Suppressor macrophage treated with lipopolysaccharide for 4 hours (primary cell): ENCODE results near the gene MACROD1.
A peak's percentile ranks its signal among the peaks of the same experiment; 100 is the strongest.

Experiments
- DNase-seq: peaks from one replicate; pipeline ENCODE4 v3.0.0-alpha.2; 2020

Gene MACROD1

DNA sequence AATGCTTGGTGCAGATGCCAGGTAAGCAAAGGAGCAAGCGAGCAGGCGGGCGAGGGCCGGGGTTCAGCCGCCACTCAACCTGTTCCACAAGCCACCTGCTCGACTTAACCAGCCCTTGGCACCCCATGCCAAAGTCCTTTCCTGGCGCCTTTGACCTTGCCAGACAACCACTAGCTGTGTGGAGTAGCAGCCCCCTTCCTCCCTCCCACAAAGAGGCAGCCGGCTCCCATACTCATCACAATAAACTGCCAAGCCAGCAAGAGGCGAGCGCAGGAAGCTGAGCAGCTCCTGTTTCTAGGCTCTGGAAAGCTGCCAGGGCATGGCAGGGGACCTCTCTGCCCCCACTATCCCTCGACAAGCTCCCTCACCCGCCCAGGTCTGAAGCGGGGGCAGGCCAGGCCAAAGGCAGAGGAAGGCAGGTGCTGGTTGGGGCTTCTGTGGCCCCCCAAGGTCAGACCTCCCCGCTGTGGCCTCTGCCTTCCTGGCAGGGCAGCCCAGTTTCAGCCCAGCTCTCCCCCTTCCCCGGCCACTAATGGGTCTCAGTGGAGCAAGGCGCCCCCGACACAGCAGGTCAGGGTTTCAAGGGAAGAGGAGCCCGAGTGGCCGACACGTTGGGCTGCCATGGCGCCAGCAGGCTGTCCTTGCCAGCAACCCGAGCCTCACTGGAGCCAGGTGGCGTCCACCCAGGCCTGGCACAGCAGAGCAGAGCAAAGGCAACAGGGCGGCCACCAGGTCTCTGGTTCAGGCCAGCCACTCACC, 15.3 kb downstream of the MACROD1 start:
- no peak for DNase-seq

DNA sequence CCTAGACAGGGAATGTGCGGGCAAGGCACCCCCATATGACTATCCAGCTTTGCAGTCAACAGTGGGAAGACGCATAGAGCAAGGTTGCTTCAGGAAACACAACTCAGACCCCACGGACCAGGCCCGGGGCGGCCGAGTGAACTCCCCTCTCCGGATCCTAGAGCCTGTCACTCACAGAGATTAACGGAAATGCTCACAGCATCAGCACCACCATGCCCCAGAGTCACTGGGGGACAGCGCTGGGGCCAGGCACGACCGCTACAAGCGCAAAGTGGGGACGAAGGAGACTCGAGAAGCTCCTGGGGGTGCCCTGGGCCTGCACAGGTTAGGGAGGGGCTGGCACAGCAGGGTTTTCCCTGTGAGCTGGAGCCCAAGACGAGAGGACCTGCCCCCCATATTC, 15.9 kb downstream of the MACROD1 start:
- no peak for DNase-seq

GRCh38 chr11:64148917-64149617, 16.8 kb downstream of the MACROD1 start:
- DNase-seq, result no peak

DNA sequence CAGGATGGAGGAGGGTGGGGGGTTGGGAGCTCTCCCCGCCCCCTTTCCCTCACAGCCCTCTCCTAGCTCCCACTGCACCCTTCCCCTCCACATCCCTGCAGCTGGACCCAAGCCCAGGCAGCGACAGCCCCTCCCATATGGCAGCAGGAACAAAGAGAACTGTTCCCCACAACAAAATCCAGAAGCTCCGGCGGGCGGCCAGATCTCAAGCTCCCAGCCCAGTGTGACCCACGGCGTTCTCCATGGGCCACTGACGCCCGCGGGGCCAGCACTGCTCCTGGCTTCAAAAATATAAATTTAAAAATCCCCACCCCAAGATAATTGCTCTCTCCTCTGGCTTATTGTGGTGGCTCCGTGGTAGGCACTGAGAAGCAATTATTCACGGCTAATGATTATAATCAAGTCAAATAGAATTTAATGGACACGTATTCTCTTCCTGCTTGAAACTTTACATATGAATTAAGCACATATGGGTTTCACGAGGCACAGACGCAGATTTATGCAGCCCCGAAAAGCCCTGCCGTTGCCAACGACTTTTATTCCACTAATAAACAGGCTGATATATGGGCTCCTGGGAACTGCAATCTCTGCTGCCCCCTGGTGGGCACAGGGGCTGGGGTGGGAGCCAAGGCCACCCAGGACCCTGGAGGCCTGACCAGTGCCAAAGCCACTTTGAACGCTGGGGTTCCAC, 17.5 kb downstream of the MACROD1 start:
- peak; percentile 84 for DNase-seq

GRCh38 chr11:64146036-64146955, 19.6 kb downstream of the MACROD1 start:
- DNase-seq, result peak; percentile 78

- no peak for DNase-seq
Observed at GRCh38 chr11:64144587-64145472, 21.1 kb downstream of the MACROD1 start.

GRCh38 chr11:64141081-64141783, 24.7 kb downstream of the MACROD1 start:
- no peak for DNase-seq

GRCh38 chr11:64140082-64140481, 25.8 kb downstream of the MACROD1 start:
- no peak for DNase-seq

DNA sequence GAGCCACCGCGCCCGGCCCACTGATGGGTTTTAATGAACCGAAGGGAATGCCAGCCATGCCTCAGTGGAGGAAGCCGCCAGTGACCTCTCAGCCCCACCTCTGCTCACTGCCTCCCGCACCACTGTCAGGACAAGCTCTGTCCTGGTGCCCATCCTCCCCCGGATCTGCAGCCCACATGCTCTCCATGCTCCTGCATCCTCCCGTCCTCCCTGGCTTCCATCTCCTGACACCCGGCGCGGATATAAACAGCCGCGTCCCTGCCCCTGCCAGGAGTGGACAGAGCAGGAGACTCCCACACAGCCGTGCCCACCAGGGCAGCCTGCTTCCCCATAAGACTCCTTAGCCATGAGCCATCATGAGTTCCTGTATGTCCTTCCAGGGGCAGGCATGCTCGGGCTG, 26.9 kb downstream of the MACROD1 start:
- DNase-seq, result no peak

DNA sequence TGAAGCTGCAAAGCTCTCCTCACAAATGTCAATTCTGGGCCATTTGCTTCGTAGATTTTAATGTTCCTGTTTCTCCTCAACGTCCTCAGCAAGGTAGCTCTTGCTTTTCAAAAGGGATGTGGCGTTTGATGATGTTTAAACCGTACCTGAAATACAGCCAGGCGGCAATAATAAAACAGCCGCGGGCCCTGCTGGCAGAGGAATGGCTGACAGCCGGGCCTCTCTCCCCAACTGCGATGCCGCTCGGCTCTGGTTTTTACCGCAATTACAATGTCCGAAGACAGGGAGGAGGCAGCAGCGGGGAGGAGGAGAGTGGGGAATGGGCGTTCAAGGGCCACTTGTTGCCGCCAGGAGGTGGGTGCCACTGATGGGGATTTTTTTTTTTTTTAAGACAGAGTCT, 27.5 kb downstream of the MACROD1 start:
- DNase-seq, result no peak

DNA sequence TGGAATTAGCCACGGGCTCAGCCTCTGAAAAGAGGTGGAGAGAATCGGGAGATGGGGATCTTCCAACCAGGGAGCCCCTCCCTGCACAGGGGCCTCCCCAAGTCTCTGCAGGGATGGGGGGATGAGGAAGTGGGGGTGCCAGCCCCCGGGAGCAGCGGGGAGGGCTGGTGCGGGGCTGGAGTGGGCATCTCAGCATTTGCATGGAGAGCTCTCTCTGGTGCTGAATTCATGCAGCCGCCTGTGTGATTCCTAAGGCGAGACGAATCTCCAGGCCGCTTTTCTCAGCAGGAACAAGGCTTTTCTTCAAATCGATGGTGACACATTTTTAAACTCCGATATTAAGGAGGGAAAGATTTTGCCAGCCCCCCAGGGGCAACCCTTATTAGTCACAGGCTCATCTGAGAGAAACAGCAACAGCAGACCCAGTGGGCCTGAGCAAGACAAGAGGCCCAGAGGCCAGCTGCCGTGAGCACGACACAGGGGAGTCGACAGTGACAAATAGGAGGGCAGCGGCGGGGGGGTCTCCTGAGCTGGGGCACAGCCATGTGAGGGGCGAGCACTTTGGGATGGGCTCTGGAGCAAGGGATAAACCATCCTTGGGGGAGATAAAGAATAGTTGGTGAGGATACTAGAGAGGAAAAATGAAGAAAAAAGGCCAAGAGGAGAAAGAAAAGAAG, 29.0 kb downstream of the MACROD1 start:
- no peak for DNase-seq

GRCh38 chr11:64135711-64136110, 30.2 kb downstream of the MACROD1 start:
- DNase-seq, result no peak

DNA sequence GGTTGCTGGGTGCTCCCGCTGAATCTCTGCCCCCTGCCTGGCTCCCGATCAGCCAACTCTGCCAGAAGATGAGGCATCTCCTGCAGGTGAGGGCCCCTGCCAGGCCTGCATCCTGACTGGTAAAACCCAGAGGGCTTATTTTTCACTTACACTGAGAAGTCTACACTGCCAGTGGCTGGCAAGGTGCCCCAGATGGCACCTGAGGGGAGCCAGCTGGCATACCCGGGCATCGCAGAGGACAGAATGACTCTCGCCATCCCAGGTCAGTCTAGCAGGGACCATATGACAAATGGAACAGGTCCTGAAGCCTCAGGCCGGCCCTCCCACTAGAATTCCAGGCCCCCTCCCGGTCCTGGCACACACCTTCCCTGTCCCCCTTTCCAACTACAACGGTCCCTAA, 30.9 kb downstream of the MACROD1 start:
- DNase-seq, result no peak

DNA sequence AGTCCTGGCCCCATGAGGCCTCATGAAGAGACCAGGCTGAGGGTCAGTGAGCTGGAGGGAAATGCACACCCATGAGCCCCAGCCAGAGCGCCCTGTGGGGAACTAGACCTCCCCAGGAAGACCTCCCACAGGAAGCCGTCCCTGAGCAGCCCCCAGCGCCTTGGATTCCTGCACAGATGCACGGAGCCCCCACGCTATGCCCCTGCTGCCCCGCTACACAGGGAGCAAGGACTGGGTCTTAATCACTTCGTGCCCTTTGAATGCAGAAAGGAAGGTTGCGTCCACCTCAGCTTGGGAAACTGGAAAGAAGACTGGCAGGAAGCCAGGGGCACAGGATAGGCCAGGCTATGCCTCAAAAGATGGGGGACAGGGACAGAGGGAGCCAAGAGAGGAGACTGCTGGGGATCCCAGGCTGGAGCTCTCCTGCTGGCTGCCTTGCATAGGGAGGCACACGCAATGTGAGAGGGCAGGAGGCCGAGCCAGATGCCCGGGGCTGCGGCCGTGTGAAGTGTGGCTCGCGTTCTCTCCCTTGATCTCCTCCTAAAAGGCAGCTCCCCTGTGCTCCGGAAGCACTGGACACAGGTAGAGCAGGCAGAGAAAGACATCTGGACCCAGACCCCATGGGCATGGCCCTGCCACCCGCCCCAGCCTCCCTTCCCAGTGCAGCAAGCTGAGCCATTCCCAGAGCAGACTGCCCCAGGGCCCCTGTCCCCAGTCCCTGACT, 32.8 kb downstream of the MACROD1 start:
- no peak for DNase-seq

GRCh38 chr11:64132191-64132771, 33.6 kb downstream of the MACROD1 start:
- DNase-seq, result no peak

DNA sequence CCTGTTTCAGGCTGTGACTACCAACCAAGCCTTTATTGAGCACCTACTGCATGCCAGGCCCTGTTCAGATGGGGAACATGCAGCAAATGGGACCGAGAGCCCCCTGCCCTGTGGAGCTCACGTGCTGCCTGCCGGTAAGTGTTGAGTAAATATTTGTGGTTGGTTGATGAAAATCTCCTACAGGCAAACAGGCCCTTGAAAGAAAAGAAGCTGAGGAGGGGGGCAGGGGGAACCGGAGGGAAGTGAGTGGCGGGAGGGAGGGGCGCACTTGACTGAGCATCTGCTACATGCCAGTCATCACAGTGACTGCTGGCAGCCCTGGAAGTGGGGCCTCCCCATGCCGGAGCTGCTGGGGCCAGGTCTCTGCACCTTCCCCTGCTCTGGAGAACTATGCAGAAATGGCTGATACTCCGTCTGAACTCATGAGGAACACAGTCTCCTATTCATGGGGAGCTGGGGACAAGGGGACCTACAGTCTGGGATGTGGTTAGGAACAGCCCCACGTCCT, 34.2 kb downstream of the MACROD1 start:
- DNase-seq, result no peak

DNA sequence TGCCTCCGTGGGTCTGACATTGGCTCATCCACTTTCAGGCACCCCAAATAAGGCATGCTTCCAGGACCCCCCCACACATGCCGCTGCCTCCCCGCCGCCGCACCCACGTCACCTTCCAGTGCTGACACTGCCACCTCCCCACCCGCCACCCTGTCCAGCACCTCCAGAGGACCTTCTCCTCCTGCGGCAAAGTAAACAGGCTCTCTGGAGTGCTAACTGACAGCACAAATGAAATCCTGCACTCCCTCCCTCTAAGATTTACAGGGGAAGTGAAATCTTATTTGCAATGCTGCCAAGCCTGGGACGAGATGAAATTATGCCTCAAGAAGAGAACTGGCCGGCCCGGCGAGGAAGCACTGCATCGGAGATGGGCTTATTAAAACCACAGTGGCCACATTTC, 35.3 kb downstream of the MACROD1 start:
- no peak for DNase-seq

GRCh38 chr11:64129403-64129802, 36.5 kb downstream of the MACROD1 start:
- no peak for DNase-seq
